ENCODE results near the gene SERPINA3. TPM values are rescaled to one million over a fixed set of nuclear protein-coding genes. Genes with fewer than 3 reads are reported as not detected.

Gene SERPINA3
- not detected in 2 replicates for total RNA-seq

DNA sequence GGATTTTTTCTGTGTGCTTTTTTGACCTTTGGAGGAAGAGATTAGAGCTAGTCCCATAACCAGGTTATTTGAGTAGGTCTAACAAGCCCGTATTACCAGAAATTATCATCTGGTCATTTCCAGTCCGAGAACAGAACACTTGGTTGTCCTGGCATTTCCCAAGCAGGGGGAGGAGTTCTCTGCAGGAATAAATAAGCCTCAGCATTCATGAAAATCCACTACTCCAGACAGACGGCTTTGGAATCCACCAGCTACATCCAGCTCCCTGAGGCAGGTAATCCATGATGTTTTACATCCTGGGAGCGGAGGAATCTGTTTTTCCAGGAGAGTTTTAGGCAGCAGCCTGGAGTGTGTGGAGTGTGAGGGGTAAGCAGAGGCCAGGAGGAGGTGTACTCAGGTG is at the start of gene SERPINA3:
Gene SERPINA3 (plus strand): TSS at position 218 of the 400 bp plus-strand sequence. CDS start 2,051 bp downstream, outside the sequence.

DNA sequence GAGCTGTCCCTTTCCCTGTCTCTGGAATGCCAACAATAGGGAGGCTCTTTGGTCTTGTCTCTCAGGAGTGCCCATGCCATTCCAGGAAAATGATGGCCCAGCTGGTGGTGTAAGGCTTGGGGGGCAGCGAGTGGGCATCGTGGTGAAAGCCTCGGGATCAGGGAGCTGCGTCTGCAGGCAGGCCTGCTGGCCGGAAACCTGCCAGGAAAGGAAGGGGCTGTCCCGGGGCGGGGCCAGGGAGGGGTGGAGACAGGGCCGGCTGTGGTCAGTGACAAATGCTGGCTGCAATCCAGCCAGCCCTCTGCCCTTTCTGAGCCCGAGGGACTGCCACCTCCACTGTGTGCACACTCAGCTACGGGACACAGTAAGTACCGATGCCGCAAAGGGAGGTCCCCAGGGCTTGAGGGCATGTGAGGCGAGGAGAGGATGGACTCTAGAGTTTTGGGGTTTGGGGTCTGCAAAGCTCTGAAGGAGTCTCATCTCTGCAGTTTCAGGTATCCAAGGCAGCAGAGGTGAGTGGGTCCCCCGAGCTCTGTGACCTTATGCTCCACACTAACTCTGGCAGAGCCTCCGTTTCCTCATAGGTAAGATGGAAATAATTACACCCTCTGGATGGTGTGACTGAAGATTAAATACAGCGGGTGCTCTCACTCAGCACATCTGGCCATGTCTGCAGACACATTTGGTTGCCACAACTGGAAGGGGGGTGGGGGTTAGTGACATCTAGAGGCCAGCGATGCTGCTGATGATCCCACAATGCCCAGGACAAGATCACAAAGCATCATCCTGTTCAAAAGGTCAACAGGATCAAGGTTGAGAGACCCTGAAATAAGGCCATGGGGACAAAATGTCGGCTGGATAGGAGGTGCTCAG is 30.8 kb upstream of the SERPINA3 start, which contains the start of gene SERPINA5:
Gene SERPINA5 (plus strand): TSS at position 300 of the 873 bp plus-strand sequence. CDS start 5,937 bp downstream, outside the sequence.

Other genes with a start within 250 kb of the SERPINA3 start
- not detected in 2 replicates for gene SERPINA2, start 245.7 kb upstream of the SERPINA3 start, total RNA-seq
- not detected in 2 replicates for gene SERPINA1, start 223.8 kb upstream of the SERPINA3 start, total RNA-seq
- gene SERPINA11, start 159.6 kb upstream of the SERPINA3 start, total RNA-seq, result not detected in 2 replicates
- not detected in 2 replicates for gene SERPINA9, start 136.2 kb upstream of the SERPINA3 start, total RNA-seq
- not detected in 2 replicates for gene SERPINA12, start 102.9 kb upstream of the SERPINA3 start, total RNA-seq
- not detected in 2 replicates for gene SERPINA4, start 50.9 kb upstream of the SERPINA3 start, total RNA-seq
- 0.19 and 0.98 TPM in 2 replicates for gene SERPINA5, start 31.0 kb upstream of the SERPINA3 start, total RNA-seq
- not detected in 2 replicates for gene GSC, start 157.7 kb downstream of the SERPINA3 start, total RNA-seq